Skeletal muscle tissue (tissue), 4 donors: ENCODE measurements around the gene KCNT2. TPM values are rescaled to one million over a fixed set of nuclear protein-coding genes. Genes with fewer than 3 reads are reported as not detected.

ENCODE experiments used
- H3K27ac ChIP-seq: one replicate; pipeline ENCODE4 v1.7.0; 2013; ENCODE audit warnings: mild to moderate bottlenecking, low read depth, low read length, inconsistent platforms
- H3K27me3 ChIP-seq, 3 donors: one replicate each; pipeline ENCODE4 v1.7.0; 2013; ENCODE audit warnings: low read length in 3 of 3; ENCODE audit not compliant: control insufficient read depth in 3 of 3, insufficient read depth in 3 of 3
- H3K36me3 ChIP-seq, 3 donors: one replicate each; pipeline ENCODE4 v1.7.0; 2013; ENCODE audit warnings: low read length in 3 of 3; ENCODE audit not compliant: control insufficient read depth in 3 of 3, insufficient read depth in 3 of 3
- H3K4me1 ChIP-seq, 3 donors: one replicate each; pipeline ENCODE4 v1.7.0; 2013; ENCODE audit warnings: low read length in 3 of 3, mild to moderate bottlenecking in 3 of 3; ENCODE audit not compliant: control insufficient read depth in 3 of 3, insufficient read depth in 3 of 3
- H3K4me3 ChIP-seq, 3 donors: one replicate each; pipeline ENCODE4 v1.7.0; 2013; ENCODE audit warnings: low read length in 3 of 3
- H3K9ac ChIP-seq, 3 donors: one replicate each; pipeline ENCODE4 v1.7.0; 2013; ENCODE audit warnings: low read length in 3 of 3, mild to moderate bottlenecking in 3 of 3, moderate library complexity in 2 of 3, low read depth in 1 of 3
- H3K9me3 ChIP-seq, 3 donors: one replicate each; pipeline ENCODE4 v1.7.0; 2013; ENCODE audit warnings: low read length in 3 of 3; ENCODE audit not compliant: control insufficient read depth in 3 of 3
- total RNA-seq: library from RNA; depleted of rRNA; stranded (reverse); fragments of >200 nt; gene quantifications from one replicate; pipeline ENCODE4 v1.2.3, GENCODE V29; 2014
- donor health status: Osteomylitis.

Gene KCNT2
- total RNA-seq, 1 donor from 2014 or later: 8.9 TPM

DNA sequence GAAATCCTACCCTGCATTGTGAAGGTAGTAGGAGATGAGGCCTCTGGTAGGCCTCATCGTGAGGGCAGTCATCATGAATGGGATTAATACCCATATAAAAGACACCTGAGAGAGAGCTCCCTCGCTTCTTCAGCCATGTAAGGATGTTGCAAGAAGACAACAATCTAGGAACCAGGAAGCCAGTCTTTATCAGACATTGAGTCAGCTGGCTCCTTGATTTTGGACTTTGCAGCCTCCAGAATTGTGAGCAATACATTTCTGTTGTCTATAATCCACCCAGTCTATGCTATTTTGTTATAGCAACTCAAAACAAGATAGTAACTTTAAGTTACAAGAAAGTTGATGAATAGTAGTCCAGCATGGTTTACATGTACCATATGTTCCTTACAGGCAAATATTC lies 208.5 kb downstream of the KCNT2 start:
- no peaks in the 10 kb centered on the region for H3K27me3 ChIP-seq
- no peak overlapping the region for H3K27ac ChIP-seq
- H3K4me3 ChIP-seq: no peak overlapping the region
- no peak overlapping the region for H3K9ac ChIP-seq
- no peaks in the 10 kb centered on the region for H3K36me3 ChIP-seq
- no peaks in the 10 kb centered on the region for H3K4me1 ChIP-seq
- H3K9me3 ChIP-seq: no peaks in the 10 kb centered on the region

DNA sequence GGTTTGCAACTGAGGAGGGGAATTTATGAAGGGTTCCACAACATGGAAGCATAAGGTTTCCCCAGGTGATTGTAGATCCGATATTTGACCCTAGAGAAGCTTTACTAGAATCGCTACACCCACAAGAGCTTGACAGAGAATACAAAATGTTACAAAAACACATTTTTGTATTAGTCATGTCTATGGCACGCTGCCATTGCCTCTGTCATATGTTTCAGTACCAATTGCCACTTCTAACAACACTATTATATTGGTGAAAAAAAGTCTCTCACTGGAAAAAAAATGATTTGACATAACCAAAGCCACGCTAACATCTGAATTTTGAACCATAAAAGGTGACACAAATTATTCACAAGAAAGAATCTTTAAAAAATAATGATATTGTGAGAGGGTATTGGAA lies 214.5 kb downstream of the KCNT2 start:
- Histone ChIP-seq H3K9me3 (no peaks in the 10 kb centered on the region), H3K4me1 (no peaks in the 10 kb centered on the region), H3K4me3 (no peak overlapping the region), H3K27me3 (no peaks in the 10 kb centered on the region), H3K27ac (no peak overlapping the region), H3K36me3 (no peaks in the 10 kb centered on the region), H3K9ac (no peak overlapping the region)

DNA sequence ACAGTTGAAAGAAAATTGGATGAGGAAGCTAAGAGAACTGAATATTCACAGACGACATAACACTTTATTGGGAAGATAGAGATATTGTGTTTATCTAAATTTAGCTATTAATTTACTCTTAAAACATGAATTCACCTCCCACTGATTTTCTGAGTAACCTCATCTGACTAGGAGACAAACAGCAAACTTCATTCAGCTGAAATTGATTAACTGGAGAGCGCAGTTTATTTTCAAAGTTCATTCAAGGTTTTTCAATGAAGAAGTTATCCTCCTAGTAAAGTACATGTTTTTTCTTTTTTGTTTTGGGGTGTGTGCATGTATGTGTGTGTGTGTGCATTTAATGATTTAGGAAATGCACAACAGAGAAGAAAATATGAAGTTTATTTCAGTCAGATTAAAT lies 215.0 kb downstream of the KCNT2 start:
- H3K27ac ChIP-seq: no peak overlapping the region
- H3K4me3 ChIP-seq: no peak overlapping the region
- H3K9me3 ChIP-seq: no peaks in the 10 kb centered on the region
- H3K36me3 ChIP-seq: no peaks in the 10 kb centered on the region
- H3K4me1 ChIP-seq: no peaks in the 10 kb centered on the region
- no peaks in the 10 kb centered on the region for H3K27me3 ChIP-seq
- H3K9ac ChIP-seq: no peak overlapping the region

DNA sequence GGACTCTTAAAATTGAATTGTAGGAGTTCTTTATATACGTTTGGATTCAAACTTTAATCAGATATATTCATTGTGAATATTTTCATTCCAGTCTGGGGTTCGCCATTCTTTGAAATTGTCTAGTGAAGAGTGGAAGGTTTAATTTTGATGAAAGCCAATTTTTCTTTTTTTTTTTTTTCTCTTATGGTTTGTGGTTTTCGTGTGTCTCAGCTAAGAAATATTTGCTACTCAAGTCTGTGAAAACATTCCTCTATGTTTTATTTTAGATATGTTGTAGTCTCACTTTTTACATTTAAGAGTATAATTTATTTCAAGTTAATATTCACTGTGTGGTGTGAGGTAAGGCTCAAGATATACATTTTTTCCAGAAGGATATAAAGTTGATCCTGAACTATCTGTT lies 220.5 kb downstream of the KCNT2 start:
- Histone ChIP-seq H3K9ac (no peak overlapping the region), H3K36me3 (no peaks in the 10 kb centered on the region), H3K9me3 (no peaks in the 10 kb centered on the region), H3K4me3 (no peak overlapping the region), H3K27me3 (no peaks in the 10 kb centered on the region), H3K4me1 (no peaks in the 10 kb centered on the region), H3K27ac (no peak overlapping the region)

DNA sequence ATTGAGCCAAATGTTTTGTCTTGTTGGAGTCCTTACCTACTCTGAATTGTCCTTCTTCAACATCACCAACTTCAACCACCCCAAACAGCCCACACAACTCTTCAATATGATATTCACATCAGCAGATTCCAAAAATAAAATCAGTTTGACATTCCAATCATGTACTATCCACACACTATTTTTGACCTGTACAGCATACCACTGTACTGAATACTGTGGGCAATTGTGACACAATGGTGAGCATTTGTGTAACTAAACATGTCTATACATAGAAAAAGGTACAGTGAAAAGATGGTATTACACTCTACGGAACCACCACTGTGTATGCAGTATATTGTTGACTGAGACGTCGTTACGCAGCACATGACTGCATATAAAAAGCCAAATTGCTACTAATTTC lies 223.1 kb downstream of the KCNT2 start:
- Histone ChIP-seq H3K27ac (no peak overlapping the region), H3K27me3 (no peaks in the 10 kb centered on the region), H3K9me3 (no peaks in the 10 kb centered on the region), H3K9ac (no peak overlapping the region), H3K4me3 (no peak overlapping the region), H3K36me3 (no peaks in the 10 kb centered on the region), H3K4me1 (no peaks in the 10 kb centered on the region)

DNA sequence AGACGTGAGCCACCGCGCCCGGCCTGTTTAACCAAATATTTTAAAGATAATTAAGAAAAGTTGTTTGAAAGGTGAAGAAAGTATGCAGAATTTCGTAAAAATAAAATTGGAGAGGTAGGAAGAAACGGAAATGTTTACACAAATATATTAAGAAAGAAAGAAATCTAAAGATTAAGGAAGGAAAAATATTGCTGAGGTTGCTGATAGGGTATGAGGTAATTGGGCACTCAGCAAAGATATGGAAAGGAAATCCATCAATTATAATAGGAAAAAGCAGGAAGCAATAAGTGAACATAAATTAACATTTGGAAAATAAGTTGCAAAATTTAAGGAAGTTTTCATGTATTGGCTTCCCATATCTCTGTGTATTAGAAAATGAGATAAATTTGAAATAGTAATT lies 225.9 kb downstream of the KCNT2 start:
- no peak overlapping the region for H3K9ac ChIP-seq
- H3K4me3 ChIP-seq: no peak overlapping the region
- no peaks in the 10 kb centered on the region for H3K4me1 ChIP-seq
- H3K36me3 ChIP-seq: no peaks in the 10 kb centered on the region
- H3K27me3 ChIP-seq: no peaks in the 10 kb centered on the region
- H3K9me3 ChIP-seq: no peaks in the 10 kb centered on the region
- no peak overlapping the region for H3K27ac ChIP-seq

DNA sequence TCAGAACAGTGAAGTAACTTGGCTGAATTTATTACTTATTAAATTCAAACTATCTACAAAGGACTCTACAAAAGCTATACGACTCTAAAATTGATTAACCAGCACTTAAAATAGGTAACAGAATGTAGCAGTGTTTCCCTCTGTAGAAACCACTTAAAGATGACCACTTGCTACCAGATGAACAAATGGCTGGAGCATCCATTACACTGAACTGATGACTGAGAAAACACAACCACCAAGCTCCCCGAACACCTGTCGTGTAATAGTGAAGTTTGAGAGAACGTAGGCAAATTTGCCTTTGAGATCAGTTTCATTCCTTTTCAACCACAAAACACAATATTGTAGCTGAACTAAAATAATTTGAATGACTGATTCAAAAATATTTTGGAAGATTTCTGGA lies 226.7 kb downstream of the KCNT2 start:
- no peaks in the 10 kb centered on the region for H3K27me3 ChIP-seq
- H3K36me3 ChIP-seq: no peaks in the 10 kb centered on the region
- H3K4me1 ChIP-seq: no peaks in the 10 kb centered on the region
- no peak overlapping the region for H3K9ac ChIP-seq
- H3K9me3 ChIP-seq: no peaks in the 10 kb centered on the region
- H3K27ac ChIP-seq: no peak overlapping the region
- H3K4me3 ChIP-seq: no peak overlapping the region

DNA sequence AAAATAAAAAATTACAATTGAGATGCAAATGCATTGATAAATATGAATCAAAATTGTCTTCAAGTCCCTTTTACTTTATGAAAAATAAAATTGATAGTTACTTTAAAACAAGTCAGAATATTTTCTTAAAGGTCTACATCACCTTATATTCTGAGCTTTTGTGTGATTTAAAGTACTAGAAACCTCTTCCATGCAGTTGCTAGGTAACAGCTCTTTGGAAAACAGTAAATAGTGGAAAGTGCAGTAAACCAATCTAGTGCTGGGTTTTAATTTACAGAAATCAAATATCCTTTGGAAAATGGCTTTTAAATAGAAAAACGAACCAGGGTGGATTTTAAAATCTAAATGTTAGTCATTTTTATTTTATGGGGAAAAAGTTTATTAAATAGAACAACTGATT lies 227.9 kb downstream of the KCNT2 start:
- H3K27me3 ChIP-seq: no peaks in the 10 kb centered on the region
- no peaks in the 10 kb centered on the region for H3K36me3 ChIP-seq
- no peak overlapping the region for H3K27ac ChIP-seq
- H3K9ac ChIP-seq: peak overlapping the region in 2 of 3 donors; percentile 24 to 36
- H3K4me1 ChIP-seq: no peaks in the 10 kb centered on the region
- H3K4me3 ChIP-seq: no peak overlapping the region
- no peaks in the 10 kb centered on the region for H3K9me3 ChIP-seq

DNA sequence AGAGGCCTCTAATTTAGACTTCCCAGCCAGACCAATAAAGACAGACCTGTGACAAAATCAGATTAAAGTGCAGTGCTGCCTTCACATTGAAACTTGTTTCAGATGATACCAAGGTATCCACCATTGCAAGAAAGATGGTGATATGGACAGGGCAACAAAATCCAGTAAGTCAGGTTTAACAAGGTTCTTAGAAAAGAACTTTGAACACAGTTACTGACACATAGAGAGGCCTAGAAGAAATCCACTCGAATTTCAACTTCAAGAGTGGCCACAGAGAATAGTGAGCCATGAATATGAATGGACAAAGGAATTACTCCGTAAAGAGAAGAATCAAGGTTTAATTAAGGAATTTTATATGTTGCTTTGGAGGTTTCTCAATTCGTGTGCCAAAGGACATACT lies 230.4 kb downstream of the KCNT2 start:
- H3K9ac ChIP-seq: no peak overlapping the region
- no peaks in the 10 kb centered on the region for H3K4me1 ChIP-seq
- no peak overlapping the region for H3K4me3 ChIP-seq
- no peaks in the 10 kb centered on the region for H3K27me3 ChIP-seq
- no peak overlapping the region for H3K27ac ChIP-seq
- H3K36me3 ChIP-seq: no peaks in the 10 kb centered on the region
- no peaks in the 10 kb centered on the region for H3K9me3 ChIP-seq

DNA sequence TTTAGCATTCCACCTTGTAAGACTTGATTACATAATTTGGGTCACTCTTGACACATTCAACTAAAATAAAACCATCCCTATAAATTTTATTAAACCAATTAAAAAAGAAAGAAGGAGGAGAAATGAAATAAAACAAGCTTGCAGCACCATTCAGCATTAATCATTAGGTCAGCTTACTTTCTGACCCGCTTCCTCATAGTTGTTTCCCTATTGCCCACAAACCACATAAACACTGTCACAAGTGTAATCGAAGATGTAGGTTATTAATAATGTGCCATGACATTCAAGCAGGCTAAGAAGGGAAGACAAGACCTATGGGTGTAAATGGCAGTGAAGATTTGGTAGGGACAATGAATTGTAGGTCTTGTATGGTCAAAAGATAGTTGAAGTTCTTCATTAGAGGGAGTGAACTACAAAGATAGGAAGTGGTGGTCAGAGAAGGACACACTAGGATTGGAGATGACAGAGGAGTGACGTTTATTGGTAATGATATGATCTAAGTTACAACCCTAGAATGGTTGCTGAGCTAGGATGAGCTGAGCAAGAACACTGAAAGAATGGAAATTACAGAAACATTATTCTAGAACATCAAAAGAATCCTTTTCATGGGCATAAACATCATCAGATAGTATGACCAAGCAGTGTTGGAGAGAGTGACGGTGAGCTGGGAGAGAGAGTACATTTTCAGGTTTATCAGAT lies 231.5 kb downstream of the KCNT2 start:
- H3K4me3 ChIP-seq: no peak overlapping the region
- no peaks in the 10 kb centered on the region for H3K9me3 ChIP-seq
- no peaks in the 10 kb centered on the region for H3K36me3 ChIP-seq
- no peak overlapping the region for H3K9ac ChIP-seq
- no peaks in the 10 kb centered on the region for H3K4me1 ChIP-seq
- no peaks in the 10 kb centered on the region for H3K27me3 ChIP-seq
- no peak overlapping the region for H3K27ac ChIP-seq
